ENCODE data around the gene ZNF142.

ZNF142 gene, protein sequence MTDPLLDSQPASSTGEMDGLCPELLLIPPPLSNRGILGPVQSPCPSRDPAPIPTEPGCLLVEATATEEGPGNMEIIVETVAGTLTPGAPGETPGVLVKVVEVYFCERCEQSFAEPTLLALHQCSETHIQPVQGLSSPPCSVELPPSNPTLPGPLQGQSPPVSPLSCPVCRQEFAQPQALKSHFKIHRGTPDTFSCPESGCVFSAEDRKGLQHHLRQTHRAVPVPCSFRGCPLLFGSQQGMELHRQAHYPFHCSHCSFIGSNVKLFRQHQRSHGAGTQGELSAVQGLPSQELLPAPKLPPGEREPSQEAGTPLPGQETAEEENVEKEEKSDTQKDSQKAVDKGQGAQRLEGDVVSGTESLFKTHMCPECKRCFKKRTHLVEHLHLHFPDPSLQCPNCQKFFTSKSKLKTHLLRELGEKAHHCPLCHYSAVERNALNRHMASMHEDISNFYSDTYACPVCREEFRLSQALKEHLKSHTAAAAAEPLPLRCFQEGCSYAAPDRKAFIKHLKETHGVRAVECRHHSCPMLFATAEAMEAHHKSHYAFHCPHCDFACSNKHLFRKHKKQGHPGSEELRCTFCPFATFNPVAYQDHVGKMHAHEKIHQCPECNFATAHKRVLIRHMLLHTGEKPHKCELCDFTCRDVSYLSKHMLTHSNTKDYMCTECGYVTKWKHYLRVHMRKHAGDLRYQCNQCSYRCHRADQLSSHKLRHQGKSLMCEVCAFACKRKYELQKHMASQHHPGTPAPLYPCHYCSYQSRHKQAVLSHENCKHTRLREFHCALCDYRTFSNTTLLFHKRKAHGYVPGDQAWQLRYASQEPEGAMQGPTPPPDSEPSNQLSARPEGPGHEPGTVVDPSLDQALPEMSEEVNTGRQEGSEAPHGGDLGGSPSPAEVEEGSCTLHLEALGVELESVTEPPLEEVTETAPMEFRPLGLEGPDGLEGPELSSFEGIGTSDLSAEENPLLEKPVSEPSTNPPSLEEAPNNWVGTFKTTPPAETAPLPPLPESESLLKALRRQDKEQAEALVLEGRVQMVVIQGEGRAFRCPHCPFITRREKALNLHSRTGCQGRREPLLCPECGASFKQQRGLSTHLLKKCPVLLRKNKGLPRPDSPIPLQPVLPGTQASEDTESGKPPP (N-terminal part only)

GRCh38 chr2:218659258-218659987 is at the start of gene ZNF142, which contains the start of gene BCS1L:
TSS of gene ZNF142 (minus strand) at chr2:218659623. CDS start at chr2:218656429, 3,194 bp downstream.
TSS of gene BCS1L (plus strand) at chr2:218659683. CDS start at chr2:218660988, 1,305 bp downstream.
- TF ChIP-seq CTCF (IDR thresholded peaks at IDR 0.05; ENCODE audit: insufficient read depth, missing control alignments), result no peak
- DNase-seq (ENCODE audit: insufficient read length, low spot score) (peak; percentile 94), FAIRE-seq (no peak)

- no peak for TF ChIP-seq CTCF (IDR thresholded peaks at IDR 0.05; ENCODE audit: insufficient read depth, missing control alignments)
- DNase-seq (ENCODE audit: insufficient read length, low spot score) (no peak), FAIRE-seq (no peak)
Observed at GRCh38 chr2:218708086-218708485, 48.7 kb upstream of the ZNF142 start.

- DNase-seq (ENCODE audit: insufficient read length, low spot score), result no peak
- no peak for FAIRE-seq
- TF ChIP-seq CTCF (IDR thresholded peaks at IDR 0.05; ENCODE audit: insufficient read depth, missing control alignments), result no peak
Observed at GRCh38 chr2:218703341-218703740, 43.9 kb upstream of the ZNF142 start.

- FAIRE-seq, result no peak
Observed at GRCh38 chr2:218701806-218702205, 42.4 kb upstream of the ZNF142 start.

GRCh38 chr2:218698885-218699284 is 39.5 kb upstream of the ZNF142 start:
- FAIRE-seq (no peak), DNase-seq (ENCODE audit: insufficient read length, low spot score) (no peak)
- TF ChIP-seq CTCF (IDR thresholded peaks at IDR 0.05; ENCODE audit: insufficient read depth, missing control alignments), result no peak

More at GRCh38 chr2:218701806-218702205, 42.4 kb upstream of the ZNF142 start:
- TF ChIP-seq CTCF (IDR thresholded peaks at IDR 0.05; ENCODE audit: insufficient read depth, missing control alignments), result no peak
- no peak for DNase-seq (ENCODE audit: insufficient read length, low spot score)

- no peak for TF ChIP-seq CTCF (IDR thresholded peaks at IDR 0.05; ENCODE audit: insufficient read depth, missing control alignments)
- FAIRE-seq (no peak), DNase-seq (ENCODE audit: insufficient read length, low spot score) (no peak)
Observed at GRCh38 chr2:218694405-218695145, 35.2 kb upstream of the ZNF142 start.
